T-helper 1 cell treated with Interleukin-12 subunit alpha and Interleukin-12 subunit beta and Interleukin-4 antibody, amounts not matched to agents 30 ng/mL and 1 ng/mL, for 36 hours (primary cell): ENCODE measurements around the gene HELZ. TPM values are rescaled to one million over a fixed set of nuclear protein-coding genes. Genes with fewer than 3 reads are reported as not detected.
"Not testable (repeated sequence)": the region's sequence is repeated elsewhere in the genome, so short reads cannot be mapped to it uniquely, and the experiment has no call there.

Experiments
- intact Hi-C: fragments of 100-400 bp; cut with micrococcal nuclease; formaldehyde crosslinking; loops from one replicate; pipeline ENCODE4 v1.15.1; 2024
- total RNA-seq: library from RNA; stranded (reverse); gene quantifications from 2 replicates; pipeline ENCODE4 v1.2.3, GENCODE V29; 2022

The HELZ gene
- total RNA-seq, 1 donor from 2014 or later: 85.8 TPM

DNA sequence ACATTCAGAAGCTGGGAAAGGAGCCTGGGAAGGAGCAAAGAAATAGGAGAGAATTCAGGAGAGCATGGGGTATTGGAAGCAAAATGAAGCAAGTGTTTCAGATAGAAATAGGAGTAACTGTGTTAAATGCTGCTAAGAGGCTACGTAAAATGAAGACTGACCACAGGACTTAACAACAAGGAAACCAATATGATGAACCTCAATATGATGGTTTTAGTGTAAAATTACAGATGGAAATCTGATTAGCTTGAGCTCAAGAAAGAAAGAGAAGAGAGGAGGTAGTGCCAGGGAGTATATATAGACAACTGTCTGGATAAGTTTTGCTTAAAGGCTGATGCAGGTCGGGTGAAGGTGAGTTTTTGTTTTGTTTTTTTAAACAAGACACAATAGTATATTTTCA is 92.2 kb downstream of the HELZ start:
- intact Hi-C loops: no loop called here

DNA sequence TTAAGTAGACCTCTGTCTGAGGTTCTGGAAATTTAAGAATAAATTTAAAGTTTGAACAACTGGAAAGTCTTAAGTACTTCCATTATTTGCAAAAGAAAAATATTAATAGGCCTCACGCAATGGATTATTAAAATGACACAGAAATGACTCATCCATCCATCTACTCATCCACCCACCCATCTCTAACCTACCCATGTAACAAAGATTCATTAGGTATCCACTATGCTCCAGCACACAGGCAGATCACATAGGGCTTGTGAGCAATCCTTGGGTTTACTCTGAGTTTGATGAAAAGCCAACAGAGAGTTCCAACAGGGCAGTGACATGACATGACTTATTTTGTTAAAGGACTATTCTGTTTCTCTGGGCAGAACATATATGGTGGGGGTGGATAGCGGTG is 93.3 kb downstream of the HELZ start:
- intact Hi-C loops: no loop called here

DNA sequence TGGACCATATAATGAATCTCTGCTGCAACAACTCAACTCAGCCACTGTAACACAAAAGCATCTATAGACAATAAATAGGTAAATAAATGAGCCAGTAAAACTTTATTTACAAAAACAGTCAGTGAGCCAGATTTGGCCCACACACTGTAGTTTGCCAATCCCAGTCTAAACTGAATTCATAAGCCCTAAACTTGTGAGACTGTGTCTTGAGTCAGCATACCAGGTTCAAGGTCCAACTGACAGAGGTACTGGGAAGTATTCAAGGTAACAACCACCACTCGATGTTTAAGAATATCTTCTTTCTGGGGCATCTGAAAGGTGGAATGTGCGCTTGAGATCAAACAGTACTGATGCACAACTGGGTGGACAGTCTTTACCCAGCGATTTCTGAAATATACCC is 94.2 kb downstream of the HELZ start:
- intact Hi-C loops: no loop called here

DNA sequence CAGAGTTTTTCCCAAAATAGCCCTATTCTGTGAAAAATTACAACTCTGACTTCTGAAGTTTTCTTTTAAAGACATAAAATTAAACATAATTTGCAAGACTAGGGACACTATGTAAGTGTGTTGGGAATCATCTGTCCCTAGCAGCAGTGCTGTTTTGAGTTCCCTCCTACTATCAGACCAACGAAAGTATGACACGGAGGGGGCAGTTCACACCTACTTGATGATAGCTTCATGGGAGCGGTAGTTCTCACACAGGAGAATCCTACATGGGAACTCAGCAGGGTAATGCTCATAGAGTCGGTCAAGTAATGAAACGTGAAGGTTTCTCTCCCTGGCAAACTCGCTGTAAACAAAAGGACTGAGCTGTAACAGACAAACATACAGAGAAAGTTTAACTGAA is 96.6 kb downstream of the HELZ start:
- intact Hi-C loops: no loop called here

DNA sequence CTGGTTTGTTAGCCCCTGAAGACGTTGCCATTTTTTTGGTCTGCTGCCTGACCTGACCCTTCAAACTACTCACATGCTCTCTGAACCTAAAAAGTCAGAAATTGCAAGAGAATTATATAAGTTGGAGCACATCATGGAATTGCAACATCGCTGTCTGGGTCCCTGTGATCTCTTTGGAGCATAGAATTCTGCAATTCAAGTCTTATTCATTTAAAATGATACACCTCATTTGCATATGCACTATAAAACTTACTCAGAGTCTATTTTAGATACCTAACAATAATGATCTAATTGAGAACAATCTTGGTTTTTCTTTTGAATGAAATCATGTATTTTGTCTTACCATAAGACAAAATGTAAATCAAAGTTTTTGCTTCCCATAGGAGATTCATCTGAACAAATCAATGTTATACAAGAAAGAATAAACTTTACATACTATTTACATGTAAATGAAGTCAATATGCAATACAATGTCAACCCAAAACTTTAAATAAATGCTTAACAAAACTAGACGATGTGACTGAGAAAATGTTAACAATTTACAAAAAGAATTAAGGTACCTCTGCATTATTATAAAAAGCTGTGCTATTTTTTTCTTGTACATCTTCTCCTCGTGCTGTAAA is 99.7 kb downstream of the HELZ start:
- intact Hi-C loops: no loop called here

DNA sequence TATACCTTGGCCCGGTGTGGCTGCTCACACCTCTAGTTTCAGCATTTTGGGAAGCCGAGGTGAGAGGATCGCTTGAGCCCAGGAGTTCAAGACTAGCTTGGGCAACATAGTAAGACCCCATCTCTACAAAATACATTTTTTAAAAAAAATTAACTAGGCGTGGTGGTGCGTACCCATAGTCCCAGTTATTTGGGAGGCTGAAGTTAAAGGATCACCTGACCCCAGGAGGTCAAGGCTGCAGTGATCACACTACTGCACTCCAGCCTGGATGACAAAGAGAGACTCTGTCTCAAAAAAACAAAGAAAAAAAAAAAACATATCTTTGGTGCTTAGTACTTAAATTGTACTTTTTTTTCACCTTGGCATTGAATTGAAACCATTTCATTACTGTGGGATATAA is 101.7 kb downstream of the HELZ start:
- intact Hi-C loops: no loop called here

DNA sequence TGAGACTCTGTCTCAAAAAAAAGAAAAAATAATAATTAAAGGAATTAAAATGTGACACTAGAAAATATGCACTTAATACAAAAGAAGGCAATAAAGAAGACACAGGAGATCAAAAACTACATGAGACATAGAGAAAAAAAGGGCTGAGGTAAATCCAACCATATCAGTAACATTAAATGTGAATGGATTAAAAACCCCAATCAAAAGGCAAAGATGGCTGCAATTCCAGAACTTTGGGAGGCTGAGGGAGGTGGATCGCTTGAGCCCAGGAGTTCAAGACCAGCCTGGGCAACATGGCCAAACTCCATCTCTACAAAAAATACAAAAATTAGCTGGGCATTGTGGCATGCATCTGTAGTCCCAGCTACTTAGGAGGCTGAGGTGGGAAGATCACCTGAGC is 103.0 kb downstream of the HELZ start:
- intact Hi-C loops: not testable (repeated sequence)

DNA sequence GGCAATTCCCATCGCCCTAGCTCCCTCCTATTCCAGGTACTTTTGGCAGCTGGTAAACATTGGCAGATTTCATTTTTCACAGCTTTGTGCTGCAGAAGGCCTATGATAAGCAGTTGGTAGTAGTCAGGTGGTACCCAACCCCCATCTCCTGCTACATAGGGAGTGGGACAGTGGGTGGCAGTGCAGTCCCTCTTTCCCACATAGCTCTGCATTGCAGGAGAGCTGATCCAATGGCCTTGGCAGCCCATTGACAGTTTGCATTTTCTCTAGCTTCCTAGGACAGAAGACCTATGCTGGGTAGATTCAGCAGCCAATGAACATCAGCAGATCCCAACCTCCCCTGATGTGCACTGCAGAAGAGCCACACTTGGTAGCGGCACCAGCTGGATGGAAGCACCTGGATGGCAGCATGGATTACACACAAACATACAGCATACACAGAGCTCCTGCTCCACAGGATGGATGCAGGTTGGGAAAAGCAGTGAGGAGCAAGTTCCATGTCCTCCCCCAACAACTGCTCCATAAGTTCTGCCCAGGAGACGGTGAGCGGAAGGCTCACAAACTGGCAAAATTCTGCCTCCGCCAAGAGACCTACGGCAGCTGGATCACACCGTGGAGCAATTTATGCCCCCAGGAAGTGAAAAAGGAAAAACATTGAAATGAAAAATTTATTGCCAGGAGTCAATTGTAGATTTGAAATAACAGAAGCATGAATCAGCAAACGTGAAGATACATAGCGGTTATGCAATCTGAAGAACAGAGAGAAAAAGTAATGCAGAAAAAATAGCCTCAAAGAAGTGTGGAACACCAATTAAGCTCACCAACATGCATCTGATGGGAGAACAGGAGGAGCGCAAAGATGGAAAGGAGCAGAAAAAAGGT is 105.0 kb downstream of the HELZ start:
- intact Hi-C loops: no loop called here

DNA sequence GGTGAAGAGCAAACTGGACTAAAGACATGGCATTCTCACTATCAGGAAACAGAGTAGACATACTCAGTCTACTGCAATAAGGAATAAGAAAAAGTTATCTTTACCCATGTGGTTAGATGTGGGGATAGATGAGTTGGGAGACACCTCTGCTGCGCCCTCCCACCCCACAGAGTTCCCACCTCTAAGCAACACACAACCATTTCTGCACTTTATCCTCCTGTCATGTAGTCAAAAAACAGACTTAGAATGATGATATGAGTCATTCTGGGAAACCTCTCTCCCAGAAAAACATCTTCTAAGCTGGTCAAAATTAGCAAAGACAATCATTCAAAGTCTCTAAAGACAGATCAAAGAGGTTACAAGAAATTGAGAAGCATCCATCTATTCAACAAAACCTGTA is 105.7 kb downstream of the HELZ start:
- intact Hi-C loops: no loop called here

DNA sequence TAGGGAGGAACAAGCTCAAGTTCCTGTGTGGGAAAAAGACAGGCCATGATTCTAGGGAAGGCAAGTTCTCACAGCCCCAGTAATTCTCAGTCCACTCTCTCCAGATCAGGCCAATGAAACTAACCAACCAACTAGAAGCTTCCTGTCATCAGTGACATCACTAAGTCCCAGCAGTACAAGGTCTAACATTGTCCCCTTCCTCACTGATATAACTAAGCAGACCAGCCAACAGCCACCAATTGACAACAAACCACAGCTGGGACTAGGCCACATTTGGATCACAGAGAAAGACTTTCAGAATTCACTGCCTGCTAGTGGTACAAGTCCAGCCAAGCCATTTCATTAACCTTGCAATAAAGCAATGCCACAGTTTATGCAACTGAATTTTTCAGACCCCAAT is 106.6 kb downstream of the HELZ start:
- intact Hi-C loops: no loop called here

DNA sequence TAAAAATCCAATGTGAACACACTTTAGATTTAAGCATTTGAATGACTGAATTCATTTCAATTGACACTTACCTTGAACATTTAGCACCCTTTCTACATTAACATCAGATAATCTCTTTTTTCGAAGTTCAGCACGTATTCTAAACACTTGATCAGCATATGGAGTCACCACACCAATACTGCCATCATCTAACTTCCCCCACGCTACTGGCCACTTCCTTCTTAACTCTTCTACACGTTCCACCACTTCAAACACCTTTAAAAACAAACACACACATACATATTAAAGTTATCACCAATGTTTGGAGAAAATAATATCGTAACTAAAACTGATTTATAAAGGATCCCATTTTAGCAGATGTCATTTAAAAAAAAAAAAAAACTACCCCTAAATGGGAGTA is 107.1 kb downstream of the HELZ start:
- intact Hi-C loops: no loop called here

DNA sequence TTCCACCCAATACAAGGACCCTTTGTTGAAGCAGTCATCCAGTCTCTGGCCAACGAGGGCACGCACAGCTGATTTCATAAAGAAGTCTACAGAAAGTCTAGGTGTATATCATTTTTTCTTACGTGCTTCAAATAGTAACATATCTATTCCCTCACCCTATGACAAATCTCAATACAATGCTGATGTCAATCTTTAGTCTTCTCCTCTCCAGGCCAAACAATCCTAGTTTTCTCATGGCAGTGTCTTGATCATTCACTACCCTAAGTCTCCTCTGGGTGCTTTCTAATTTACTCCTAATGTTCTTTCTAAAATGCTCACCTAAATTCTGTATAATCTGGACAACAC is 108.0 kb downstream of the HELZ start:
- intact Hi-C loops: no loop called here

DNA sequence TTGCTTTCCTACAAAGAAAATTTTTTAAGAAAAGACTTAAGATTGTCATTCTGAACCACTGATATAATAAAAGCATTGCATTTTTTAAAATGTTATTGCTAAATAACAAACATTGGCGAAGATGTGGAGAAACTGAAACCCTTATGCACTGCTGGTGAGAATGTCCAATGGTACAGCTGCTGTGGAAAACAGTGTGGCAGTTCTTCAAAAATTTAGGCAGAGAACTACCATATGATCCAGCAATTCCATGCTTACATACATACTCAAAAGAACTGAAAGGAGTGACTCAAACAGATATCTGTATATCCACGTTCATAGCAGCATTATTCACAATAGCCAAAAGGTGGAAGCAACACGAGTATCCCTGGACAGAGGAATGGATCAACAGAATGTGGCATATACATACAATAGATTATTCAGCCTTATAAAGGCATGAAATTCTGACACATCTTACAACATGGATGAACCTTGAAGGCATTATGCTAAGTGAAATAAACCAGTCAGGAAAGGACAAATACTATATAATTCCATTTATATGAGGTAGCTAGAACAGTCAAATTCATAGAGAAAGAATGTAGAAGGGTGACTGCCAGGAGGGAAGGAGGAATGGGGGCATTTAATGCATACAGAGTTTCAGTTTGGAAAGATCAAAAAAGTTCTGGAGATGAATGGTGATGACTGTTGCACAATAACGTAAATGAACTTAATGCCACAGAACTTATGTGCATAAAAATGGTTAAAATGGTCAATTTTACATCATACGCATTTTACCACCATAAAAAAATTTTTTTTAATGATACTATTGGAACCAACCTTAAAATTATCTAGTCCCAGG is 108.6 kb downstream of the HELZ start:
- intact Hi-C loops: no loop called here

DNA sequence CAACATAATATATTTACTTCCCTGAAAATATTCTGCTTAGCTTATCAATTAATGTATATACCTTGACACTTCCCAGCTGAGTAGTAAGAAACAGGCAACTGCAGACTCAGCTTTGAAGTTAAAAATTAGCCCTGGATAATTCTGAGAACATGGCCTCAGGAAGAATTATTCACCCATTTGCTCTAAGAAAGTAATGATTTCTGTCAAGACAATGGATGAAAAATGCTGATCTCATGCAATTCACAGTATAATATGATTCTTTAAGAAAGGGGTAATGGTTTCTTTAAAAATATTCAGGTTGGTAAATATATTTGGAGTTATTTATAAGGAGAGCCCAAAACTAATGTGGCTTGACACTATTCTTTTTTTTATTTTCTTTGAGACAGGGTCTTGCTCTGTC is 111.8 kb downstream of the HELZ start:
- intact Hi-C loops: no loop called here

DNA sequence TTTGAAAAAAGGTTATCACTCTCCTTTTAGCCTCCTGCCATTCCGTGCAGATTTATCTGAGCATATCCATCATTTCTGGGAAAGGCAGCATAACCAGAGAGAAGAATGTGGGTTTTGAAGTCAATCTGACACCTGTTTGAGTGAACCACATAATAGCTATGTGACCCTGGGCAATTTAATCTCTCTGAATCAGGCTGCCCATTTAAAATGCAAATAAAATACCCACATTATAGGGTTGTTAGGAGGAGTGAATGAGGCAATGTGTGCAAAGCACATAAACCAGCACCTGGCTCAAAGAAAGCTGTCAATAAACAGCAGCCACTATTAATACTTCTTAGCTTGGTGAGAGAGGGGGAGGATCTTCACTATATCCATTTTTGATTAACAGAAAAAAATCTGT is 112.6 kb downstream of the HELZ start:
- intact Hi-C loops: no loop called here

DNA sequence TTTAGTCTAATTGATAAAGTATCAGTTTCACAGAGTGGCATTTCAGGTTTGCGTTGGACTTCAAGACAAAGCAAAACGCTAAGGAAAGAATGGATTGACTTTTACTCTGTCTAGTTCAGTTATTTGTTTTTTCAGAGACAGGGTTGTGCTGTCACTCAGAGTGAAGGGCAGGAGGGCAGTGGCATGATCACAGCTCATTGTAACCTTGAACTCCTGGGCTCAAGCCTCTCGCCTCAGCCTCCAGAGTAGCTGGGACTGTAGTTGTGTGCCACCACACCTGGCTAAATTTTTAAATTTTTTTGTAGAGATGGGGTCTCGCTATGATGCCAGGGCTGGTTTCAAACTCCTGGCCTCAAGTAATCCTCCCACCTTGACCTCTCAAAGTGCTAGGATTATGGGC is 114.2 kb downstream of the HELZ start:
- intact Hi-C loops: no loop called here

DNA sequence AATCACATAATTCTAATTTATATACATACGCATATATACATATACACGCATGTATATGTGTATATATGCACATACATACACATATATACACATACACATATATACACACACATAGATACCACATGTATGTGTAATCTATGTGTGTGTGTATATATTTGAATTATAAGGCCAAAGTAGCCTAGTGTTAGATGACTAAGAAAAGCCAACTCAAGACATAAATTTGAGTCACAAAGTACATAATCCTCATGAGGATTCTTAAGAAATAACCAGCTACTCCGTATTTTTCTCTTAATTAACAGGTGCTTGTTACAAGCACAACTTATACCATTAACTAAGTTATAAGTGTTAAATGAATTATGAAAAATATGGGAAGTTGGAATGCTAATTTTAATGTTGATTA is 115.7 kb downstream of the HELZ start:
- intact Hi-C loops: no loop called here

DNA sequence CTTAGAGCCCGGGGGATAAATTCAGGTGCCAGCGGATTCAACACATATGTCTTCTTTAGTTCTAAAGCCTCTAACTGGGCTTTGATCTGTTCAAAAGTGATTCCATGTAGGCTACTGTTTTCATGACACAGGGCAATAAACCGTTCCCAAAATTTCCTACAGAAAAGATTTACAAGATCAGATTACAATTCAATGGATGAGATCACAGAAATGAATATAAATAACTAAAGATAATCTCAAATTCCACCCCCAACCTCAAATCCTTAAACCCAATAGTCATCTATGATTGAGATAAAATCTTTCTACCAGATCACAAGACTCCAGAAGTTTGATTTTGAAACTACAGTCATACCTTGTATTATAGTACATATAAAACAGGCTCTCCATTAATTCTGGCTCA is 116.3 kb downstream of the HELZ start:
- intact Hi-C loops: no loop called here

DNA sequence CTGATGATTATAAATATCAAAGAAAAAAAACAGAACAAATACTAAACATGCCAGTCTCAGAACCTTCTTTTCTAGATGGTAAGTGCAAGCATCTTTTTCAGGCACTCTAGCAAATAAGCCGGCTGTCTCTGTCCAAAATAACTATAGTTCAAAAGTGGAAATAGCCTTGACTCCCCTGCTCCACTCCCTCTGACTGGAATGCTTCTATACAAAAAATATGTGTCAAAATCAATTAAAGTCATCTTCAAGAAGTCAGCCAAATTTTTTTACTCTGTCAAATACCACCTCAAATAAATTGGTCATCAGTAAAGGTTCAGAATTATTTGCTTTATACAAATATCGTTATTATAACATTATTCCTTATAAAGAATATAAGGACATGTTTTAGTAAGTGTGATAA is 117.1 kb downstream of the HELZ start:
- intact Hi-C loops: no loop called here

DNA sequence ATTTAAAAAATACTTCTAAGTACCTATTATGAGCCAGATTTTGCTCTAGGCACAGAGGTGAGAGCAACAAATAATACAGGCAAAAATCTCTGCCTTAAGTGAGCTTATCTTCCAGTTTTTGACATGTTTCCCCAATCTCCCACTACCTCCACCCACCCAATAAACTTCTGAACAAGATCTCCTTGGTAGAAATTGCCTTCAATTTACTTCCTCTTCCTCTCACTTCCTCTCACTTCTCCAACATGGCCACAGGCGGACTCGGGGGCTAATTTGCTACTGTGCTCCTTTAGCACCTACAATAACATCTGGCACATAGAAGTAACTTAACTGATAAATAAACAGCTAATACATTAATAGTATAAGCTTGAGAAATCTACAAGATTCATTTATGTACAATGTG is 118.0 kb downstream of the HELZ start:
- intact Hi-C loops: no loop called here

DNA sequence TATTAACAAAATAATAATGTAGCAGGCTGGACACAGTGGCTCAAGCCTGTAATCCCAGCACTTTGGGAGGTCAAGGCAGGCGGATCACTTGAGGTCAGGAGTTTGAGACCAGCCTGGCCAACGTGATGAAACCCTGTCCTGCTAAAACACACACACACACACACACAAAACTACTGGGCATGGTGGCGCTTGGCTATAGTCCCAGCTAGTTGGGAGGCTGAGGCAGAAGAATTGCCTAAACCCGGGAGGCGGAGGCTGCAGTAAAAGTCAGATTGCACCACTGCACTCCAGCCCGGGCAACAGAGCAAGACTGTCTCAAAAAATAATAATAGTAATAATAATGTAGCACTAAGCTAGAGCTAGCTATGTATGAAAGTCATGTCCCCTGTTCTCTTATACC is 118.5 kb downstream of the HELZ start:
- intact Hi-C loops: not testable (repeated sequence)

DNA sequence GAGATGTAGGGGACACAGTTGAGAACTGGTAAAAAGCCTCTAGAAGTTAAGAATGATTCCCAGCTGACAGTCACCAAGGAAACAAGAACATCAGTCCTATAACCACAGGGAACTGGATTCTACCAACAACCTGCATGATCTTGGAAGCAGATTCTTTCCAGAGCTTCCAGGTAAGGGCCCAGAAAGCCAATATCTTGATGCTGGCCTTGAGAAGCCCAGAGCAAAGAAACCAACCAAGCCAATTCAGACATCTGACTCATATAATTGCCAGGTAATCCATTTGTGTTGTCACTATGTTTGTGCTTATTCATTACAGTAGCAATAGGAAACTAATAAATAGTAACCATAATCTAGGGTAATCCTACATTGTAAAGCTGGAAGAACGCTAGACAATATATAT is 119.1 kb downstream of the HELZ start:
- intact Hi-C loops: no loop called here
